ENCODE data around the gene PLCB3. TPM values are rescaled to one million over a fixed set of nuclear protein-coding genes. Genes with fewer than 3 reads are reported as not detected.

Gene PLCB3
- total RNA-seq, 1 donor from 2014 or later, result 23.6 TPM

Other genes with a start within 250 kb of the PLCB3 start
- gene FLRT1, start 215.6 kb upstream of the PLCB3 start, total RNA-seq, result 3.5 TPM
- gene MACROD1, start 85.4 kb upstream of the PLCB3 start, total RNA-seq, result 20.6 TPM
- 87.6 TPM for gene STIP1, start 65.4 kb upstream of the PLCB3 start, total RNA-seq
- gene FERMT3, start 44.8 kb upstream of the PLCB3 start, total RNA-seq, result 20.7 TPM
- gene TRPT1, start 25.3 kb upstream of the PLCB3 start, total RNA-seq, result 20.6 TPM
- 28.0 TPM for gene NUDT22, start 25.3 kb upstream of the PLCB3 start, total RNA-seq
- 30.4 TPM for gene DNAJC4, start 21.0 kb upstream of the PLCB3 start, total RNA-seq
- gene VEGFB, start 16.9 kb upstream of the PLCB3 start, total RNA-seq, result 134 TPM
- gene FKBP2, start 10.4 kb upstream of the PLCB3 start, total RNA-seq, result 56.2 TPM
- gene PPP1R14B, start 4.6 kb upstream of the PLCB3 start, total RNA-seq, result 48.8 TPM
- gene BAD, start 33.1 kb downstream of the PLCB3 start, total RNA-seq, result 47.4 TPM
- 34.4 TPM for gene GPR137, start 34.3 kb downstream of the PLCB3 start, total RNA-seq
- gene KCNK4, start 39.8 kb downstream of the PLCB3 start, total RNA-seq, result not detected
- gene CATSPERZ, start 48.8 kb downstream of the PLCB3 start, total RNA-seq, result not detected
- 17.4 TPM for gene ESRRA, start 54.0 kb downstream of the PLCB3 start, total RNA-seq
- 149 TPM for gene TRMT112, start 66.0 kb downstream of the PLCB3 start, total RNA-seq
- gene PRDX5, start 66.6 kb downstream of the PLCB3 start, total RNA-seq, result 143 TPM
- 12.9 TPM for gene CCDC88B, start 88.7 kb downstream of the PLCB3 start, total RNA-seq
- 23.8 TPM for gene RPS6KA4, start 107.6 kb downstream of the PLCB3 start, total RNA-seq